Measurements from ENCODE around the gene RPA1.
"Not testable (repeated sequence)": the region's sequence is repeated elsewhere in the genome, so short reads cannot be mapped to it uniquely, and the experiment has no call there.

The RPA1 gene

DNA sequence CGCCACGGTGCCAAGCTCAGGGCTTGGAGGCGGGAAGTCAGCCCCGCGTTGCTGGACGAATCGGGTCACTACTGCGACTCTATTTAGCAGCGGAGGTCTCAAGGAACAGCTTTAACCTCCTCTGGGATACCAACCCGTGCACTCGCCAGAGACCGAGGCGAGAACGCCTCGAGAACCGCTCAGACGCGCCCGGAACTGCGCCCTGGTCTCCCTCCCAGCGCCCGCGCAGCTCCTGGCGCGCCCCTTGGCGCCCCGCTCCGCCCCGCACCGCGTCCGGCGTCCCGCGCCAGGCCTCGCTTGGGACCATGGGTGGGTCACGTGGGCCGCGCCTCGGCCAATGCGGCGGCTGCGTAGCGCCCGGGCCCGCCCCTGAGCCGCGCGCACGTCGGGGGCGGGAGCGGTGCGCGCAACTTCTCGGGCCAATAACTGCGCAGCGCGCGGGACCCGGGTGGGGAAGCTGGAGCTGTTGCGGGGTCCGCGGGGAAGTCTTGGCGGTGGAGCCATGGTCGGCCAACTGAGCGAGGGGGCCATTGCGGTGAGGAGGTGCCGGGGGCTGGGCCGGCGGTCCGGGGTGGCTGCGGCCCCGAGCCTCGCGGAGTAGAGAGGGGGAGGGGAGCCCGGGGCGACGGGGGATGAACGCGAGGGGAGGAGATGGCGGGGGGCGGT is at the start of gene RPA1, which contains the start of gene SMYD4:
Gene RPA1, plus strand, starts transcription at position 414 of the 666 bp plus-strand sequence. Its CDS starts 89 bp downstream, at position 503.
Gene SMYD4, minus strand, starts transcription at position 311 of the 666 bp plus-strand sequence. CDS start 1,908 bp downstream, outside the sequence.
- peak; percentile 71 to 96 (median 92) for DNase-seq
- intact Hi-C loops (cut with DNase I) = loop anchor here (5.0 kb wide), 1 partner anchor 107 kb away; the partner anchor contains the start of gene WDR81

DNA sequence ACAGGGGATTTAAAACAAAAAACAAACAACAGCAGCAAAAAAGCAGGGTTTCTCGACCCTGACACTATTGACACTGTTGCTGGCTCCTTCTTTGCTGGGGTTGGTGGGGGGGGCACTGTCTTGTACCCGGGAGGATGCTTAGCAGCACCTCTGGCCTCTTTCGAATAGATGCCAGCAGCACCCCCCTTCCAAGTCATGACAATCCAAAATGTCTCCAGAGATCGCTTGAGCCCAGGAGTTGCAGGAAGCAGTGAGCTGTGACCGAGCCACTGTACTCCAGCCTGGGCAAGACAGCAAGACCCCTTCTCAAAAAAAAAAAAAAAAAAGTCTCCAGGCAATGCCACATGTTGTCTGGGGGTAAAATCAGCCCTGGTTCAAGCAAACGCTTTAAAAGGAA is 47.6 kb upstream of the RPA1 start:
- DNase-seq = no peak
- intact Hi-C loops (cut with DNase I) = no loop called here

DNA sequence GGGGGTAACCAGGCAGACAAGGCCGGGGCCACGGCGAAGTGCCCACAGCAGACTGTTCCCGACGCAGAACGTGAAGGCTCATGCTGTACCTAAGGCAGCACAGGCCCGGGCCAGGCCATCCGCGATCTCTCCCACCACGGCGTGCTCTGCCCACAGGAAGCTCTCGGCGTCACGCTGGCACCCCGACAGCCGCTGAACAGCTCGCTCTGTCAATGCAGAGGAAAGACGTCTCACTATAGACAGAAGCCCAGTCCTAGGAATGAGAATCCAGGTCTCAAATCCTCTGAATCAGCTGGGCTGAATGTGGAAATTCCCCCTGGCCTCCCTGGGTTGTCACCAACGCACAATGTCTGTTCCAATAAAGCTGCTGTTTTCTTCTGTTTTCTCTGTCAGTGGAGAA is 46.5 kb upstream of the RPA1 start:
- no peak for DNase-seq
- intact Hi-C loops (cut with DNase I) = no loop called here

DNA sequence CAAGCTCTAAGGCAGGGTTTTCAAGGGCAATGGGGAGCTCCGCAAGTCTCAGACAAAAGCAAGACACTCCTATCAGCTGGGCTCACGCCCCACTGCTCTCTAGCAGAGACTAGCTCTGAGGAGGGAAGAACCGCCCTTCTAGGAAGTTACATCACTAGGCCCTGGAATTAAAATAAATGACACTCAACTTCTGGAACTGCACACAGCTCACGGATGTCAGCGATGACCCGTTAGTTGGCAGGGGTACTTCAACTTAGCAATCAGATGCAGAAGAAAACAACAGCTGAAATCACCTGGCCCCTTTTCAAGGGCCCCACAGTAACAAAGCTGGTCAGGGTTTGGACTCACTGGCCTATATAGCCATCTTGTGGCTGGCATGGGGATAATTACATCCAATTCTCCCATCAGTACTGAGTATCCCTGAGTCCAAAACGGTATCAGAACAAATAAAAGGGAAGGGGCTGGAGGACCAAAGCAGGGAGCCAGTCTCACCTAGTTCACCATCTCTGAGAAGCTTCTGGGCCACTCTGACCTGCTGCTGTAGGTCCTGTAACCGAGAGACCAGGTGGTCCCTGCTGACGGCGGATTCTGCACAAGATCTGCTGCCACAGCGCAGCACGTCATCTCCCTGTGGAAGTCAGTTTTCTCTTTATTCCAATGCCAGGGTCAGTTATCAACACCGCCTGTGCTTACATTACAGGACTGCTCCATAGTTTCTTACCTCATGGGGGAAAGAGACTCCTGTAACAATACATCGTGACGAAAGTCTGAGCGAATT is 45.8 kb upstream of the RPA1 start:
- intact Hi-C loops (cut with DNase I) = no loop called here
- DNase-seq = peak in 11 of 42 donors; percentile 6 to 66 (median 32)

DNA sequence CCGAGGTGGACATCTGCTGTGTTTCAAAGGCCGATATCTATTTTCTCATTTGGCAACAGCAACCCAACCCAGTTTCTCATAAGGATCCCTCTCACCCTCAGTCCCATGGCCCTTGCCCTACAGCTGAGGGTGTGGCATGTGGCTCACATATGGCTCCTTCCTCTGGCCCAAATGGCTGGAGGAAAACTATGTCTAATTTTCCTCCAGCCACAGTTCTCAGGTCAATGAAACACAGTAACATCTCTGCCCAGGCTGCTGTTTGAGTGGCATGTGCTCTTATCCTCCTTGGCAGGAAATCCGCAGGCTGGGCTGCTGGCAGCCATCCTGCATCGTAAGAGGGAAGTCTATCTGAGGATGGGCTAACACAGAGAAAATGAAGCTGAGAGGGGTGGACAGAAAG is 43.9 kb upstream of the RPA1 start:
- intact Hi-C loops (cut with DNase I) = no loop called here

DNA sequence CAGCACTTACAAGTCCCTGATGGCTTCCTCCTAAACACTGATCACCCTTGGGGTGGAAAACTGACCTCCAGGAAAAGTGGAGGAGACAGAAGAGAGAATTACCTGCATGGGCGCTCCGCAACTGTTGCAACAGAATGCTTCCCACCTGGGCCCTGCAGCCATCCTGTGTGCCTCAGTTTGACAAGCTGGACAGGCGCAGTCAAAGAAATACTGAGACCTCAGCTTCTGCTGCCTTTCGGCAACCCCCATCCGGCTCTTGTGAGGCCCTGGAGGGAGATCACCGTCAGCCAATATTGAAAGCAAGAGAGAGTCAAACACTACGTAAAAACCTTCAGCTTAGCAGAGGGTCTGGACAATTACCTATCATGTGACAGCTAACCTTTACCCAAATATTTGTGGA is 43.1 kb upstream of the RPA1 start:
- intact Hi-C loops (cut with DNase I) = no loop called here
- DNase-seq = no peak

More for the DNA sequence above, 43.9 kb upstream of the RPA1 start:
- DNase-seq = peak in 7 of 42 donors; percentile 31 to 51 (median 38)

DNA sequence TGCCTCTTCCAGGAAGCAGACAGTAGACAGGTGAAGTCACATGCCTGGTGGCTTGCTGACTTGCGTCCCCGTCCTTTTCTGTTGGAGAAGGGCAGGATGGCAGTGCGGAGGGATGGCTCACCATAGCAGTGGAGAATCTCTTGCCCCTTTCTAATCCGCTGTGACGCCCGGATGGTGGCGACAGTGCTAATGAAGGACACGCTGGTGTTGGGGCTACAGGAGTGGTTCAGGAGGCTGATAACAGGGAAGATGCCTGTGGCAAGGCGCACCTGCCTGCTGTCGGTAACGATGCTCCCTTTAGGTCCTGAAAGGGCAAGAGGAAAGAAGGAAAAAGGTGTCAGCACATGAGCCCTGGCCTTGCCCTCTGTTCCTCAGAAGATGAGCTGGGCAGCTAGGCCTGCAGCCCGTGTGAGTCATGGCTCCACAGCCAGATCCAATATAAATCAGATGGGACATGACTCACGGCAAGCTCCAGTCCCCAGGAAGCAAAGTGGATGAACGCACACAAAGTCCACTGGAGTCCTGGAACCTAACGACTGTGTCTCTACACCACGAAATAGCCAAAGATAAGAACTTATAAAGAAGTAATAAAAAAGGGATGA is 42.4 kb upstream of the RPA1 start:
- intact Hi-C loops (cut with DNase I) = no loop called here
- no peak for DNase-seq

DNA sequence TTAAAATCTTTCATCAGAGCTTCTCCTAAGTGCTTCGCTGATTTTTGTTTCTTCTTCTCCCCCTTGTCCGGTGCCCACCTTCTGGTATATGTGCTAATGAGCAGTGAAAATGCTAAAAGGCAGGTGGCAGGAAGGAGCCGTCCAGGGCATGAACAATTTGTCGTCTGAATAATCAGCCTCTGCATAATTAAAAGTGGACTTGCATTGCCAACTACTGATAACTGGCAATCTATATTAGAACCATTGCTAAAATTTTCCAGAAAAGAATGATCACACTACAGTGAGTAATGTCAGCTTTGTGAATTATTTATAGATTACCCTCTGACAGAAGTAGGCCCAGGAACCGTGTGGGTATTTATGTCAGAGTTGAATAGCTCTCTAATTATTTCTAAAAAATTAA is 39.9 kb upstream of the RPA1 start:
- no peak for DNase-seq

DNA sequence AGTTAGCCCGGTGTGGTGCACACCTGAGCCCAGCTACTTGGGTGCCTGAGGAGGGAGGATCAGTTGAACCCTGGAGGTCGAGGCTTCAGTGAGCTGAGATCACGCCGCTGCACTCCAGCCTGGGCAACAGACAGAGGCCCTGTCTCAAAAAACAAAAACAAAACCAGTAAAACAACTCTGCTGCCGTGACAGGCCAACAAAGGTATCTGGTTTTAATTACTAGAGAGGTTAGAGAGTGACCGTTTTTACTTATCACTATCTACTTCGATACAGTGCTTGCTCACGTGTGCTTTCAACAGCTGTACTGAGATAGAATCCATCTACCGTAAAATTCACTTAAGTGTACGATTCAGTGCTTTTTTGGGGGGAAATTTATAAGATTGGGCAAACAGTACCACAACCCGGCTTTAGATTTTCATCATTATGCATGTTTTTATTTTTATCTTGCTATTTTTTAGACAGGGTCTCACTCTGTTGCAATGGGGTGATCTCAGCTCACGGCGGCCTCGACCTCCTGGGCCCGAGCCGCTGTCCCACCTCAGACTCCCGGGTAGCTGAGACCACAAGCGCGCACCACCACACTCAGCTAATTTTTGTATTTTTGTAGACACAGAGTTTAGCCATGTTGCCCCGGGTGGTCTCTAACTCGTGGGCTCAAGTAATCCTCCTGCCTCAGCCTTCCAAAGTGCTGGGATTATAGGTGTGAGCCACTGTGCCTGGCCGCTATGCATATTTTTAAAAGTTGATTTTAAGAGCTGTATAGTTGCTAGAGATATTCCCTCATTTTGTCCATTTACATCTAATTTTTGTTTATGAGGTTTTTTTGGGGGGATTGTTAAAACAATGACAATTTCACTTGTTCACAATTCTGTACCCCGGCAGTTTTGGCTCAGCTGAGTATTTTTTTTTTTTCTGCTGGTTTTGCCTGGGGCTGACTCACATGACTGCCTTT is 37.0 kb upstream of the RPA1 start:
- no peak for DNase-seq
- intact Hi-C loops (cut with DNase I) = no loop called here

More for the DNA sequence above, 39.9 kb upstream of the RPA1 start:
- intact Hi-C loops (cut with DNase I) = no loop called here

DNA sequence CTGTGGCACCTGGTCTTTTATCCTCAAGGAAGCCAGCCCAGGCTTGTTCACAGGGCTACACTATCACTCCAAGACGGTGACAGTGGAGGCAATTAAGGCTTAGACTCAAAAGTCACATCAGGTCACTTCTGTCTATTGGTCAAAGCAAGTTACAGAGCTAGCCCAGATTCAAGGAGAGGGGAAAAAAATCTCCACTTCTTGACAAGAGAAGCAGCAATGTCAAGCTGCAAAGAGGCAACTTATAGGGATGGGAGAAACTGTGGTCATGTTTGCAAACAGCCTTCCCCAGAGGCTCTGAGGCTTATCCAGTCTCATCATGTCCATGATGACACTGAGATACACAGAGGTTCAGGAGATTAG is 36.4 kb upstream of the RPA1 start:
- DNase-seq = no peak
- intact Hi-C loops (cut with DNase I) = no loop called here

DNA sequence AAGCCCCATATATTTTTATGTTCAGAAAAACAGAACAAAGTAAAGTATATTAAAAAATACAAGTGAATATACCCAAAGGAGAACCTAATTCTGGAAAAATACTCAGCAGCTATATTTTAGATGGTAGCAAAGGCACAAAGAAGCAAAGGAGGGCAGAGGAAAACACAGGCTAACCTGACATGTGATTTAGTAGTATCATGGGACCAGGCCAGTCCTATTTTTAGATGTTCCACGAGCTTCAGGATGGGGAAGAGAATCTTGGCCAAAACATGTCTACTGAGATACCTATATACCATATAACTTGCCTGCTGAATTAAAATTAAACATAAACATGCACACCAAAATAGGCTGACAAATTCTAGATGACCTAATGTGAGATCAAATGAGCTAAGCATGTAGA is 33.0 kb upstream of the RPA1 start:
- intact Hi-C loops (cut with DNase I) = no loop called here
- peak in 8 of 42 donors; percentile 3 to 47 (median 32) for DNase-seq

DNA sequence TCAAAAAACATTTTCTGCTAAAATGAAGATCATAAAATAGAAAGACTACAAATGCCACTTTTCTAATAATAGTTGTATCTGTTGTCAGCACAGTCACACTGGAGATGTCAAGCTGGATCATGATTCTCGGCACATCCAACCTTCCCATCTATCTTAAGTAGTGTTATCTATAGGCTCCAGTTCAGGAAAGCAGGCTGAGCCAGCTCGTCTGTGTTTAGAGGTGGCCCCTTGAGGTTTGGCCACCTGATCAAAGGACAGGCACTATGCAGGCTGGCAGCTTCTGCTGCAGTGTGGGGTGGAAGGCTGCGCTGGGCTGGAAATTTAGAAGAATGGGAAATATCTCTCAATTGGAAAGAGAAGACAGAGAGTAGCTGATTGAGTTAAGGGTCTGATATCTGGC is 32.5 kb upstream of the RPA1 start:
- intact Hi-C loops (cut with DNase I) = no loop called here
- peak in 6 of 42 donors; percentile 11 to 53 (median 24) for DNase-seq

DNA sequence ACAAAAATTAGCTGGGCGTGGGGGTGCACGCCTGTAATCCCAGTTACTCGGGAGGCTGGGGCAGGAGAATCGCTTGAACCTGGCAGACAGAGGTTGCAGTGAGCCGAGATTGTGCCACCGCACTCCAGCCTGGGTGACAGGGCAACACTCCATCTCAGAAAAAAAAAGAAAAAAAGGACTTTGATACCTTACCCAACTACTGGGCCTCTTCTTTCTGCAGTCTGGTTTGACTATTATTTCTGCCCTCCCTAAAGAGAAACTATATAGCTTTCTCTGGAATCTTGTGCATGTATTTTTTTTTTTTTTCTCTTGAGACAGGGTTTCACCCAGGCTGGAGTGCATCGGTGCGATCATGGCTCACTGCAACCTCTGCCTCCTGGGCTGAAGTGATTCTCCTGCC is 32.0 kb upstream of the RPA1 start:
- intact Hi-C loops (cut with DNase I); DNase-seq: not testable (repeated sequence)

DNA sequence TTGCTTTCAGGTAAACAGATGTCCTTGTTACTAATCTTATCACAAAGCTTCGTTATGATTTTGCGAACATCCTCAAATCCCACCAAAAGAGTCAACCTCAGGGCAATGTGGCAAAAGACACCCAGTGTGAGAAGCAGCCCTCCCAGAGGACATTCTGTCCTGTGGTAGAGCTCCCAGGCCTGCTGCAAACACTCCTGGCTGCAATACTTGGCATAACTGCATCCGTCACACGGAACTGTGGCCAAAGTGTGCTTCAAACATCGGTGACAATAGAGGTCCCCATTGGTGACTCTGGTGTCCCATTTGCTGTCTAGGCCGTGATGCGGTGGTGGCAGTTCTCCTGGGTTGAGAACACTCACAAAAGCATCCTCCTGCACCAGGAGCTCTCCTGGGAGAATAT is 29.6 kb upstream of the RPA1 start:
- intact Hi-C loops (cut with DNase I) = no loop called here
- DNase-seq = no peak

DNA sequence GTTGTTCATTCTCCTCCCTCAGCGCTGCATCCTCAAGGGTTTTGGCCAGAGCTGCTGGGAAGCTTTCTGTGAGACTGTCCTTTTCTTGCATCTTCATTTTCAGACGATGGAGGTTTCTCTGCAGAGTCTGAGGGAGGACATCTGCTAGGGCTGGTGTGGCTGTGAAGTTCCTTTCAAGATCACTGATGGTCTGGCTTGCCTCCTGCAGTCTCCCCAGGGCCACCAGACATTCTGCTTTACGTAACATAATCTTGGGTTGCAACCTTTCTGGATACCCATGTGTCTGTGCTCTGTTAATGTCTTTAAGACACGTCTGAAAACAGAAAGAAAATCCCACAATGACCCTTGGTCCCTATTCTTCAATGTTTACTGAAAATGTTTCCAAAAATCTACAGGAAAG is 29.1 kb upstream of the RPA1 start:
- DNase-seq = no peak
- intact Hi-C loops (cut with DNase I) = no loop called here

DNA sequence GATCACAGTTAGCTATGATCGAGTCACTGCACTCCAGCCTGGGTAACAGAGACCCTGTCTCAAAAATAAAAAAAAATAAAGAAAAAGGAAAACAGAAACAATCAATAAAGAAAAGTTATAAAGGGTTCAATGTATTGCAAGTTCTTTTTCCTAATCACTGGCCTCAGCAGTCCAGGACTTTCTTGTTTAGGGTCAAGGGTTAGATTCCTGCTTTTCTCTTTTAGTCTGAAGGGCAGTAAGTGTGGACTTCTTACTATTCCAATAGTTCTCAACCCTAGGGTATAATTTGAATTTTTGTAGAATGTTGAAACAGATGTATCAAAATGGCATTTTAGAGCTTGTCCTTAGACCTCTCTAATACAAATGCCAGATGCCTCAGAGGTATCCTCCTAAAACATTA is 27.4 kb upstream of the RPA1 start:
- intact Hi-C loops (cut with DNase I) = no loop called here
- DNase-seq = no peak

DNA sequence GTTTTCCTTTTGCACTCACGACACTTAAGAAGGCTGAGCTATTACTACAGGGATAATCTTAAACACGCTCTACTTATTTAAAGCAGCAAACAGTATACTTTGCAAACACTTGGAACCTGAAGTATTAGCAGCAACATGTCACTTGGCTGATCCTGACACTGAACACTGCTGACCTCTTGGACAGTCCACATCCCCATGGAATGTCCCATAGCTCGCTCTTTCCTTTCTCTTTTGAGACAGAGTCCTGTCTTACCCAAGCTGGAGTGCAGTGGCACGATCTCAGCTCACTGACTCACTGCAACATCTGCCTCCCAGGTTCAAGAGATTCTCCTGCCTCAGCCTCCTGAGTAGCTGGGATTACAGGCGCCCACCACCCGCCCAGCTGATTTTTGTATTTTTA is 26.5 kb upstream of the RPA1 start:
- intact Hi-C loops (cut with DNase I) = no loop called here
- no peak for DNase-seq

DNA sequence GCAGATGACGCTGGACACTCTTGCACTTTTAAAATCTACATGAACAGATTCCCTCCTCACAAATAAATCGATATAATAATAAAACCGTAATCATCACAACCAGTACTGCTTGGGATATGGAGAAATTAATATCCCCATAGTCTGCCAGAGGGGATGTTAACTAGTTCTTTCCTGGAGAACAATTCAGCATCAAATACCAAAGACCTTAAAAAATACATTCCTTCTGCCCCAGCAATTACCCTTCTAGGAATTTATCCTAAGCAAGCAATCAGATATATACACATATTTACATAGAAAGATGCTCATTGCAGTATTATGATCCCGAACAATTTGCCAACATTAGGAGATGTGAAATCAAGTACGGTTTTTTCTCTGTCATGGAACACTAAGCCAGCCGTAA is 21.9 kb upstream of the RPA1 start:
- no peak for DNase-seq
- intact Hi-C loops (cut with DNase I) = no loop called here

DNA sequence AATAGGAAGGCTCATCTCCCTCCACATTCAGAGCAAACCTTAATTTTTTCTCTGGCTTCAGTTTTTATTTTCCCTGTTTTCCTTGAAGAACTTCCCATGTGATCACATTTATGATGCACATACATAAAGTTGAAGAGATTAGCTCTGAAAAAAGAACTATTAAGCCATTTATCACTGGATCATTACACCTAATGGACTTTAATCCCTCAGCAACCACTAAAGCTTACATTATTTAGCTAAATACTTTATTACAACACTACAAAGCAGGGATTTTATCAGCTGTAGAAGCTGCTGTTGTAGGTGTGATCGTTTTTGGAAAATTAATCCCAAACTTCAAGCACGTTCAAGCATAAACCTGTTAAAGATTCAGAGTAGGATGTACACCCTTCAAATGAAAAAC is 21.2 kb upstream of the RPA1 start:
- intact Hi-C loops (cut with DNase I) = no loop called here
- no peak for DNase-seq
